Measurements from ENCODE around the gene TSPAN33.

GRCh38 chr7:129160161-129160905 lies 15.8 kb downstream of the TSPAN33 start:
- no peak for TF ChIP-seq POLR2A (IDR thresholded peaks at IDR 0.05; ENCODE audit: low read length)
- TF ChIP-seq GATA1 (IDR thresholded peaks at IDR 0.05; ENCODE audit: low read depth, low read length) = no peak

All from erythroblast (primary cell).